T-helper 17 cell (primary cell): Measurements from ENCODE around the gene KLHL40. TPM values are rescaled to one million over a fixed set of nuclear protein-coding genes. Genes with fewer than 3 reads are reported as not detected.

ENCODE experiments used
- ATAC-seq: fragments of 150-1000 bp; cut with Tn5 transposase; 2 replicates; pipeline ENCODE4 v1.10.0; 2021; ENCODE audit warnings: mild to moderate bottlenecking, moderate library complexity
- DNase-seq, 3 donors: peaks; one replicate each; pipeline versions ENCODE4 v3.0.0 to v3.0.0-alpha.2; 2020 to 2021
- H3K9me3 ChIP-seq: one replicate; pipeline ENCODE4 v1.7.0; 2013; ENCODE audit warnings: low read length, mild to moderate bottlenecking; ENCODE audit not compliant: control insufficient read depth, poor library complexity, severe bottlenecking
- H3K27ac Mint-ChIP-seq: one replicate; pipeline ENCODE4 v1.8.0; 2022; ENCODE audit warnings: mild to moderate bottlenecking, moderate library complexity, mixed read lengths
- H3K27me3 Mint-ChIP-seq: one replicate; pipeline ENCODE4 v1.8.0; 2022; ENCODE audit warnings: mixed read lengths
- H3K36me3 Mint-ChIP-seq: one replicate; pipeline ENCODE4 v1.8.0; 2022; ENCODE audit warnings: low read depth, mixed read lengths
- H3K4me1 Mint-ChIP-seq: one replicate; pipeline ENCODE4 v1.8.0; 2022; ENCODE audit warnings: mild to moderate bottlenecking, mixed read lengths
- H3K4me3 Mint-ChIP-seq: one replicate; pipeline ENCODE4 v1.8.0; 2022; ENCODE audit warnings: mild to moderate bottlenecking, moderate library complexity, mixed read lengths
- total RNA-seq, 4 donors: library from RNA in 2 of 4; stranded (reverse) in 2 of 4; gene quantifications; one replicate each; pipeline ENCODE4 v1.2.3 and lab custom pipeline; 2022 to 2026

KLHL40 gene
- total RNA-seq, 2 donors from 2014 or later, result not detected

DNA sequence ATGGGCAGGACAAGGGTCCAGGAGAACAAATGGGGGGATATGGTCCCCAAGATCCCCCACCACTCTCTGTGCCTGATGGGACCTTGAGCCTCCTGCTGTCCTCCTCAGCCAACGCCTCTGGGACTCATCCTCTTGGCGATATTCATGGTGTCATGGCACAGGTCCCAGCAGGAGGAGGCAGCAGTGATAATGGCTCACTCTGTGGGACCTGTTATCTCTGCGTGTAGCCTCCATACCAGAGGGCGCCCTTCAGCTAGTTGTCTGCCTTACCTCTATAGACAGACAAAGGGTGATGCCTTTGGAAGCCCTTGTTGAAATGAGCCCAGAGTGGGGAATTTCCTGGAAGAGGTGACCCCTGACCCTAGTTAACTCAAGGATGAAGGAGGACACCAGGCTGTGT is 24.4 kb upstream of the KLHL40 start:
- Mint-ChIP-seq H3K27me3 (no peaks in the 10 kb centered on the region), H3K27ac (no peak overlapping the region), H3K4me1 (peaks cover 5% of the 10 kb centered on the region), H3K4me3 (no peak overlapping the region), H3K36me3 (no peaks in the 10 kb centered on the region)
- H3K9me3 ChIP-seq, result no peaks in the 10 kb centered on the region
- ATAC-seq, result peak; percentile 26
- no peak for DNase-seq

DNA sequence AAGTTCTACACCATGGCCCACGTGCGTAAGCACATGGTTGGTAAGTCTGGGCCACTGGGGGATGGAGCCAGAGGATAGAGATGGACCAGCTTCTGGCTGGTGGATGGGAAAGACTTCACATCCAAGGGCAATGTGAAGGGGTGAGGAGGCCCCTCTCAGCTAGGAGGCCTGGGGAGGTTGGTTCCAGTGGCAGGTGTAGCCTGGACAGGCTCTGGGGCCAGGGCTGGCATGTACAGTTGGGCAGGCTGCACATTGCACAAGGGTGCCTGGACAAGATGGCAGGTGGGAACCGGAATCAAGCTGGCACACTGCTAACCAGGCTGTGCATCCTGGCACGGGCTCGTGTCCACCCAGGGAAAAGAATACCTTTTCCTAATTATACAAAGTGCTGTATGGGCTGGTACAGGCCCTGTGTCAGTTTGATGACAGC is 23.7 kb upstream of the KLHL40 start:
- Mint-ChIP-seq H3K36me3 (no peaks in the 10 kb centered on the region), H3K27ac (no peak overlapping the region), H3K27me3 (no peaks in the 10 kb centered on the region), H3K4me1 (peaks cover 5% of the 10 kb centered on the region), H3K4me3 (peak overlapping the region; percentile 19)
- ATAC-seq, result no peak
- H3K9me3 ChIP-seq, result no peaks in the 10 kb centered on the region
- no peak for DNase-seq

DNA sequence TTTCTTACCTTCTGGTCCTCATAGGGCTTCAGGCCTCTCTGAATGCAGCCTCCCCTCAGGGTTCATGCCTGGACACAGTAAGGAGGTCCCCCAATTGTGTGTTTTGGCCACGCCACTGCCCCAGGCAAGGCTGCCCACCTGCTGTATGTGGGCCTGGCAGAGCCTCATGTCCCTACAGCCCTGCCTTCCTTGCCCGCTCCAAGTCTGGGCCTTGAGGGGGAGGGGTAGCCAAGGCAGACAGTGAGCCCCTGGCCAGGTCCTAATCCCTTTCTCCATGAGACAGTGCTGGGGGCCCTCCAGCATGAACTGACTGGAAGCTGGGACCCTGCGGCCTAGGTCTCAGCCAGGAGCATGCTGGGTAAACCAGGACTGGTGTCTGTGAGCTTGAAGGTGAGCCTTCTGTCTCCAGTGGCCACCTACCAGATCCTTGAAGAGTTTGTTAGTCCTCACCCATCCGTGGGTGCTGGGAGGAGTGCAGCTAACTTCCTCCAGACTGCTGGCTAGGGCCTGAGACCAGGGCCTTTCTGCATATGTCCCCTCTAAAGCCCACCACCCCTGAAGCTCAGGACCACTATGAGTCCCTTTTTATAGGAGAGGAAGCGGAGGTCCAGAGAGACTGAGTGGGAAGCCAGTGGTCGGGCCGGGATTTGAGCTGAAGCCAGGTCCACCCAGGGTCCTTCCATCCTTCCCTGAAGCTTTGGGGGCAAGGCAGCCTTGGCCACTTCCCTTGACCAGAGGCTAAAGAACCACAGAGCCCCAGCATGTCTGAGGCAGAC is 23.1 kb upstream of the KLHL40 start:
- H3K4me1 Mint-ChIP-seq, result peaks cover 5% of the 10 kb centered on the region
- ATAC-seq (no peak), DNase-seq (no peak)
- H3K27me3 Mint-ChIP-seq, result no peaks in the 10 kb centered on the region
- H3K4me3 Mint-ChIP-seq, result peak overlapping the region; percentile 19
- no peak overlapping the region for H3K27ac Mint-ChIP-seq
- no peaks in the 10 kb centered on the region for H3K9me3 ChIP-seq
- H3K36me3 Mint-ChIP-seq, result no peaks in the 10 kb centered on the region

DNA sequence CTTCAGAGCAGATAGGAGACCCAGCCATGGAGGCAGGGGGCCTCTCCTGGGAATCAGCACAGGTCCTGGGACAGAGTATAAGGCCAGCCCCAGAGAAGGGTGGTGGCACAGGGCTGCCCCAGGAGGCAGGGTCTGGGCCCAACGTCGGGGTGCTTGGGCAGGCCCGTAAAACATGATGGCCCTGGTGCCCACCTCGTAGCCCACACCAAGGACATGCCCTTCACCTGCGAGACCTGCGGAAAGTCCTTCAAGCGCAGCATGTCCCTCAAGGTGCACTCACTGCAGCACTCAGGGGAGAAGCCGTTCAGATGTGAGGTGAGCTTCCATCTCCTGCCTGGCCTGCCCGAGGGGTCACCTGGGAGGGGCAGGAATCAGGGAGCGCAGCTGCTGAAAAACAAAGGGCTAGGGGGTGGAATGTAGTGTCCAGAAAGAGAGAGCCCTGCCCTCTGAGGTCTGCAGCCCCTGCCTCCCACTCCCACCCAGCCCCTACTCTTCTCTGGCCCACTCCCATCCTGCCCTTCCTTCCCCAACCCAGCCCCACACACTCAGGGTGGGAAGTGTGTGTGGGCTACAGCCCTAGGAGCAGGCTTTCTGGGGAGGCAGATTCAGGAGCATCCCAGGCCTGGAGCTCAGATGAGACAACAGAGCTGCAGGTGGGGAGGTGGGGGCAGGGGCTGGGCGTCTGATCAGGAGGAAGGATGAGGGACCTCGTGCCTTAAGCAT is 22.4 kb upstream of the KLHL40 start:
- Mint-ChIP-seq H3K27ac (no peak overlapping the region), H3K4me3 (no peak overlapping the region), H3K27me3 (peaks cover 4% of the 10 kb centered on the region), H3K4me1 (peaks cover 5% of the 10 kb centered on the region), H3K36me3 (no peaks in the 10 kb centered on the region)
- H3K9me3 ChIP-seq, result no peaks in the 10 kb centered on the region
- no peak for DNase-seq
- ATAC-seq, result no peak

DNA sequence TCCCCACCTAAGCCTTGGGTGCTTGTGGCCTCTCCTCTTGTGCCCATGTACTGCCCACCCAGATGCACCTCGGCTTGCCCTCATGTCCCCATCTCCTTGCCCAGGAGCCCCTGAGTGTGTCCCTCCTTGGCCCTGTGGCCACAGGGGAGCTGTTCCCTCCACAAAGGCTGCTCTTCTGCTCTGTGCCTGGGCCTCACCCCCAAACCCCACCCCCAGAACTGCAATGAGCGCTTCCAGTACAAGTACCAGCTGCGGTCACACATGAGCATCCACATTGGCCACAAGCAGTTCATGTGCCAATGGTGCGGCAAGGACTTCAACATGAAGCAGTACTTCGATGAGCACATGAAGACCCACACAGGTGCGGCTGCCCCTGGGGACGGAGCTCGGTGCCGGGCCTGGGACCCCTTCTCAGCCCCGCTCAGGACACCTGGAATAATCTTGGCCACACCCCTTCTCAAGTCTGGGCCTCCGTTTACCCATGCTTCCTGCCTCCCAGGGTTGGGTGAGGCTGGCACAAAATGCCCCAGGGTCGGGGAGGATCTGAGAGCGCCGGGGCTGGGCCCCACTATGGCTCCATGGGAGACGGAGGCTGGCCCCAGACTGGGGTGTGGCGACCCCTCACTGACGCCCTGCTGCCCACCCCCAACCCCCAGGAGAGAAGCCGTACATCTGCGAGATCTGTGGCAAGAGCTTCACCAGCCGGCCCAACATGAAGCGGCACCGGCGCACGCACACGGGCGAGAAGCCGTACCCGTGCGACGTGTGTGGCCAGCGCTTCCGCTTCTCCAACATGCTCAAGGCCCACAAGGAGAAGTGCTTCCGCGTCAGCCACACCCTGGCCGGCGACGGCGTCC is 21.5 kb upstream of the KLHL40 start:
- H3K27me3 Mint-ChIP-seq, result peaks cover 4% of the 10 kb centered on the region
- H3K4me3 Mint-ChIP-seq, result no peak overlapping the region
- peaks cover 5% of the 10 kb centered on the region for H3K4me1 Mint-ChIP-seq
- no peaks in the 10 kb centered on the region for H3K36me3 Mint-ChIP-seq
- H3K9me3 ChIP-seq, result no peaks in the 10 kb centered on the region
- ATAC-seq (peak; percentile 45), DNase-seq (no peak)
- no peak overlapping the region for H3K27ac Mint-ChIP-seq

DNA sequence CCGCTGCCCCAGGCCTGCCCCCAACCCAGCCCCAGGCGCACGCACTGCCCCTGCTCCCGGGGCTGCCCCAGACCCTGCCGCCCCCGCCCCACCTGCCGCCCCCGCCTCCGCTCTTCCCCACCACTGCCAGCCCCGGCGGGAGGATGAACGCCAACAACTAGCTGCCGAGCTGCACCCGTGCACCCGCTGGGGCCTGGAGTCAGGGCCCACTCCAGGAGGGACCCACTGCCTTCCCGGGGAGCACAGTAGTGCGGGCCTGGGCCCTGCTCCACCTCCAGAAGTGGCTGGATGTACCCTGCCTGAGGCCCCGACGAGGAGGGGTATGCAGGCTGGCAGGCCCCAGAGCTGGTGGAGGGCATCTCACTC is 20.9 kb upstream of the KLHL40 start:
- H3K9me3 ChIP-seq, result no peaks in the 10 kb centered on the region
- Mint-ChIP-seq H3K27me3 (peaks cover 4% of the 10 kb centered on the region), H3K27ac (no peak overlapping the region), H3K4me1 (peaks cover 5% of the 10 kb centered on the region), H3K36me3 (no peaks in the 10 kb centered on the region), H3K4me3 (no peak overlapping the region)
- no peak for ATAC-seq
- no peak for DNase-seq

DNA sequence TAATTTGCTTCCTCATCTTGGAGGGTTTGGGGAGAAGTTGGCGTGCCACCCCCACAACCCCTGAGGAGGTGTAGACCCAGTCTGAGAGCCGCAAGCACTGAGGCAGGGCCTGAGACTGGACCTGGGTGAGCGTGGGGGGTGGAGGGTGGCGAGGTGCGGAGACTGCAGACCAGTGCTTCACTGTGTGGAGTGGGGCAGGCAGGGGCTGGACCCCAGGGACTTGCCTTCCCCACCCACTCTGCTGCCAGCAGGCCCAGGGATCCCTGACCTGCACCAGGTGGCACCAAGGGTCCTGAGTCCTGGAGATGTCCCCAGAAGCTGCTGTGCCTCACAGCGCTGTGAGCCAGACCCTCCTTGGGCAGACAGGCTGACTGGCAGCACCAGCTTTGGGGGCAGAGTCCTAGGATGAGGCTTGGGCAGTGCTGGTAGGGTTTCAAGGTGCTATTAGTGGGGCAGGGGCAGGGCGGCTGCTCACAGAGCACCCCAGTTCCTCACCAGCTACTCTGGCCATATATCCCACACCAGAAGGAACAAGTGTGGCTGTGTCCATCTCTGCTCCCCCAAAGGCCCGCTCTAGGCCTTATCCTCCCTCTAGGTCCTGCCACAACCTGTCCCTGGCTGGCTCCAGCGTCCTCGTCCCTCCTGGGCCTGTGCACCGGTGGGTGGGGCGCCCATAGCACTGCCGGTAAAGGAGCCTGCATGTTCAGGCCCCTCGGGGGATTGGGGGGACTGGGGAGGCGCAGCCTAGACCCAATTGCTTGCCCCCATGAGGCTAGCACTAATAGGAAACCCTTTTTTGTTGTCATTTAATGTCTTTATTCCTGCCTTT is 20.1 kb upstream of the KLHL40 start:
- Mint-ChIP-seq H3K27ac (no peak overlapping the region), H3K4me1 (no peaks in the 10 kb centered on the region), H3K4me3 (no peak overlapping the region), H3K36me3 (no peaks in the 10 kb centered on the region), H3K27me3 (peaks cover 4% of the 10 kb centered on the region)
- ATAC-seq (no peak), DNase-seq (no peak)
- H3K9me3 ChIP-seq, result no peaks in the 10 kb centered on the region

DNA sequence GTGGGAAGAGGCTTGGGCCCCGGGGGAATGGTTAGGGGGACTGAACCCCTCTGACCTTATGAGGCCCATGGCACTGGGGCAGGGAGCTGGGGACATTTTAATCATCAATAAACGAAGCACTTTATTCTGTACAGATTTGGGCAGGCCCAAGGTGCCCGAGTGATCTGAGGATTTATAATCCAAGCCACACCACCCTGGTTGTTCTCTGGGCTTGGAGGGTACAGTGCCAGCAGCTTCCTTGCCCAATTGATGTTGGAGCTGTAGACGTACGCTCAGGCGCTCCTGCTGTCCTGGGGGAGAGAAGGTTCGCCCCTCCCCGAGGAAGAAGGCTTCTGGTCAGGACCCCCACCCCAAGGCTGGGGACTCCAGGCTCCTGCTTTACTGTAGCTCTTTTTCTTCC is 19.3 kb upstream of the KLHL40 start:
- DNase-seq (no peak), ATAC-seq (no peak)
- no peaks in the 10 kb centered on the region for H3K36me3 Mint-ChIP-seq
- no peaks in the 10 kb centered on the region for H3K9me3 ChIP-seq
- no peaks in the 10 kb centered on the region for H3K4me1 Mint-ChIP-seq
- peaks cover 4% of the 10 kb centered on the region for H3K27me3 Mint-ChIP-seq
- H3K27ac Mint-ChIP-seq, result no peak overlapping the region
- no peak overlapping the region for H3K4me3 Mint-ChIP-seq

DNA sequence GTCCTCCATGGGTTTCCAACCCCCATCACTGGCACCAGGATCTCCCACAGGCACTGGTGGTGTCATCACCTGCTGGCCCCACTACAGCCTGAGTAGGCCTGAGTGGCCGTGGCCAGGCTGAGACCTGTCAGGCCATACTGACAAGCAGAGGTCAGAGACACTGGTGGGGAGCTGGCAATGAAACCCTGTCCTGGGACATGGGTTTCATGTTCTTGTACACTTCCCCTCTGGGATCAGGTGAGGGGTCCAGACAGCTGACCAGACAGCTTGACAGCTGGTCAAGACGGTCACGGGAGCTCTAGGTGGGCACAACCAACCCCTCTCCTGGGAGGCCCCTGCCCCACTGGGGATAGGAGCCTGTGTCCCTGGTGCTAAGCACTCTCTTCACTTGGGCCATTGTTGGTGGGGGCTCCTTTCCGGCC is 18.7 kb upstream of the KLHL40 start:
- no peak overlapping the region for H3K4me3 Mint-ChIP-seq
- H3K36me3 Mint-ChIP-seq, result no peaks in the 10 kb centered on the region
- peaks cover 4% of the 10 kb centered on the region for H3K27me3 Mint-ChIP-seq
- ATAC-seq, result no peak
- DNase-seq, result no peak
- H3K9me3 ChIP-seq, result no peaks in the 10 kb centered on the region
- H3K27ac Mint-ChIP-seq, result no peak overlapping the region
- no peaks in the 10 kb centered on the region for H3K4me1 Mint-ChIP-seq

DNA sequence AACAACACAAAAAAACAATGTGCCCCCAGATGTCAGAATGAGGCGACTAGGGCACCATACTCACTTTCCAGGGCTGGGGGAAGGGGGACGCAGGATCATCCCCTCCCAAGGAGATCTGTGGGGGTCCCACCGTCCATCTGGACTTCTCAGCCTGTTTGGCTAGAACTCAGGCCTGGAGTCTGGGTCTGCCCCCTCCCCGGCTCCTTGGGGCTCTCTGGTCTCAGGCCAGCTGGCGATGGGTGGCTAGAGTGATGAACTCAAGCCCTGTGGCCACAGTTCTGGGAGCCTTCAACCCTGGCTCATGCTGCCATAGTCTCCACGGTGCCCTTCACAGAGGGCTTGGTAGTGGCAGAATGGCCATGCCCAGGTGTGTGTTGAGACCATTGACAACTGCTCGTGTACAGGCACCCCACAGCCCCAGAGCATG is 18.2 kb upstream of the KLHL40 start:
- no peak overlapping the region for H3K4me3 Mint-ChIP-seq

DNA sequence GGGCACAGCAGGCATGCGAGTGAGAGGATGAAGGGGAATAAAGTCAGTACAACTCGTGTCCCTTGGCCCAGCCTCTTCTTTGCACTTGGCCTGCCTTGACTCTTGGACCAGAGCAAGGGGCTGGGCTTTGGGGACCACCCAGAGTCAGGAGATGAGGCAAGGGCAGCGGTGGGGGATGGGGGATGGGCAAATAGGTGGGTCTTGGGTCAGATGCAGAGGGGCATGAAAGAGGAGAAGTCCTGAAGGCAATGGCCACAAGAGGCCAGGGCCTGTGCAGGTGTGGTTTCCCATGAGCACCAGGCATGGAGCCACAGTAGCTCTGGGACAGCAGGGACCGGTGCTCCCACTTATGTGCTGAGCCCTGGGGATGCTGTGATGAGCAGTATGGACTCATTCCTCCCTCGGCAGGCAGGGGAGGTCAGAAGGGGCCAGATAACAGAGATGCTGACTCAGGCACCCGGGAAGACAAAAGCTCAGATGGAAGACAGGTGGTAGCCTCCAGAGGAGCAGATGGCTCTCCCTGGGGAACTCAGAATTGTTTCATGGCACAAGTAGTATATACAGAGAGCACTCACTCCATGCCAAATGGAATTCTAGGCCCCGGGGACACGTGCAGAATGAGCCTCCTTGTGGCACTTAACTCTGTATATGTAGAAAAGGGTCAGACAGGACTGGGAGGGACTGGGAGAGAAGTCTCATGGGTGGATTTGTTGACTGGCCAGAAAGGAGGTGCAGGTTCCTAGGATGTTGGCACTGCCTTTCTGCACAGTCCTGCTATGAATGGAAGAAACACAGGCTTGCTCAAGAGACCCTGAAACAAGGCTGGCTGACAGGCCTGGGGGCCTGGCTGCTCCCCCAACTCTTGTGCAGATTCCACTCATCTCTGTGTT is 17.6 kb upstream of the KLHL40 start:
- DNase-seq (no peak), ATAC-seq (no peak)
- Mint-ChIP-seq H3K27ac (no peak overlapping the region), H3K4me3 (no peak overlapping the region), H3K36me3 (no peaks in the 10 kb centered on the region), H3K27me3 (peaks cover 4% of the 10 kb centered on the region), H3K4me1 (no peaks in the 10 kb centered on the region)
- H3K9me3 ChIP-seq, result no peaks in the 10 kb centered on the region

More for the DNA sequence above, 18.2 kb upstream of the KLHL40 start:
- Mint-ChIP-seq H3K27me3 (peaks cover 4% of the 10 kb centered on the region), H3K4me1 (no peaks in the 10 kb centered on the region), H3K27ac (no peak overlapping the region), H3K36me3 (no peaks in the 10 kb centered on the region)
- ATAC-seq (no peak), DNase-seq (no peak)
- H3K9me3 ChIP-seq, result no peaks in the 10 kb centered on the region

DNA sequence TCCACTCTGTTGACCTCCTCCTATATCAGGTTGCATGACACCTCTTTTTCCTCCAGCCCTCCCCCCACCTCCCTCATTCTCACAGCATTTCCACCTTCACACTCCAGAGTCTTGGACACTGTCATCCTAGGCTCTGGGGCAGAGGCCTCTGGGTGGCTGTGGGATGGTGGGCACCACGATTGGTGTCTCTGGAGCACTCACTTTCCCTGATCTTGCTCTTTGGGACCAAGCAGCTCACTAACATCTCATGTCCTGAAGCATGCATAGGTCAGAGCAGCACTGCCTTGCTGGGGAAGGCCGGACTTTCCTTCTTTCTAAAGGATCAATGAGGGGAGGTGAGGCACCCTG is 16.9 kb upstream of the KLHL40 start:
- H3K36me3 Mint-ChIP-seq, result no peaks in the 10 kb centered on the region
- DNase-seq (no peak), ATAC-seq (no peak)
- no peak overlapping the region for H3K4me3 Mint-ChIP-seq
- no peaks in the 10 kb centered on the region for H3K4me1 Mint-ChIP-seq
- no peaks in the 10 kb centered on the region for H3K9me3 ChIP-seq
- H3K27me3 Mint-ChIP-seq, result peaks cover 4% of the 10 kb centered on the region
- no peak overlapping the region for H3K27ac Mint-ChIP-seq
